SKM-1 (cell line): ENCODE measurements around the gene PDIA2.
"Not testable (repeated sequence)": the region's sequence is repeated elsewhere in the genome, so short reads cannot be mapped to it uniquely, and the experiment has no call there.

Experiments used
- DNase-seq: peaks from one replicate; lab custom pipeline; 2025; ENCODE audit not compliant: unreplicated experiment; lab: John Stamatoyannopoulos, UW

Gene PDIA2

DNA sequence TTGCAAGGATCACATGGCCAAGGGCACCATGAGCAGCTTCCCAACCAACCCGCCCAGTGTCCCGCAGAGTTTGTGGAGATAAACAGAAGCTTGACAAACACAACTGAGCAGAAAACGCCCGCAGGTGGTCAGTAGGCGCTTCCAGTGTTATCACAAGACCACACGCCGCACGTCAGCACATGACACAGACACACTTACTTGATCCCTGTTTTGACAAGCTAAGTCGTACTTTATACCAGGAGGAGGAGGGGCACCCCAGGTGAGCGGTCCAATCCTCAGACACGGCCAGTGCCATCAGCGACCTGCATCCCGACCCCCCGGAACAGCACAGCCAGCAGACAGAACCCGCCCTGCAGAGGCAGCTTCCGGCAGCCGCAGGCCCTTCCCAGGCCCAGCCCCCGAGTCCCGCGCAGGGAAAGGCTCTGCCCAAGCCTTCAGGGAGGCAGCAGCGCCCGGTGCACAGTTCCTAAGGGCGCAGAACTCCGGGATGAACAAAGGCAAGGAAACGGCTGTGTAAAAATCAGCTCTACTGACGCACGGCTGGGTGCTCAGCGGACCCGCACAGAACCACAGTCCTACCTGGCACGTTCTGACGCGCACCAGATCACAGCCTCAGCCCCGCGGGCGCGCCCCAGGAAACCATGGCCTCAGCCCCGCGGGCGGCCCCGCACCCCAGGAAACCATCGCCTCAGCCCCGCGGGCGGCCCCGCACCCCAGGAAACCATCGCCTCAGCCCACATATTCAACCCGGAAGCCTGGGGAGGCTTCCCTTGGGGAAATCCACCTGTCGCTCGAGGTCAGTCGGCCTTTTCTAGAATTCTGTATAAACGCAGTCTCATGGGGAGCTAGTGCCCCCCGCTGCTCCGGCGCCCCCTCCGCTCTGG lies 41.7 kb downstream of the PDIA2 start:
- DNase-seq = no peak

DNA sequence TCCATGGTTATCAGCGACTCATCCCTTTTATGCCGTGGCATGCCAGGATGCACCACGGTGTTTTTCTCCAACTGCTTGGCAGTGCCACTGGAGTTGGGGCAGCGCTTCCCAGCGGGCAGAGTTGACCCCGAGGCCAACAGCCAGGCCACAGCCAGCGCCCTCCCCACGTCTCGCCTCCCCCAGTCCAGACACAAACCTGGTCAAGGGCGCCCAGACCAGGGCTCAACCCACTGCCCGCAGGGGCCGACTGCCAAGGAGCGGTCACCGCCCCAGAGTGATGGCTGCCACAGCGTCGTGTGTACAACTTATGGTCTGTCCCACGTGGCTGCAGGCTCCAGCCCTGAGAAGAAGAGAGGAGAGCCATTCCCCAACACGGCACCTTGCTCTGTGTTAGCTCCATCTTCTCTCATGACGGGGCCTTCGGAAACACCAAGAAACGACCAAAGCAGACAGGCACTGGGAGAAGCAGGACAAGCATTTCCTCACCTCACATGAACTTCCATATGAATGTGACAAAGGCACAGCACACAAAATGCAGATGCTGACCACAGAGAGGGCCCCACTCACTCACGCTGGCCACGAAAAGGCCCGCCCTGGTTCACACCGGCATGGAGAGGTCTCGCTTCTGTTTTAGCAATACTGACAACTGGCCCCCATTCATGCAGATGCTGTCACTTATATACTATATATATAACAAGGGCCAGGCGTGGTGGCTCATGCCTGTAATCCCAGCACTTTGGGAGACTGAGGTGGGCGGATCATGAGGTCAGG lies 42.6 kb downstream of the PDIA2 start:
- DNase-seq = no peak

DNA sequence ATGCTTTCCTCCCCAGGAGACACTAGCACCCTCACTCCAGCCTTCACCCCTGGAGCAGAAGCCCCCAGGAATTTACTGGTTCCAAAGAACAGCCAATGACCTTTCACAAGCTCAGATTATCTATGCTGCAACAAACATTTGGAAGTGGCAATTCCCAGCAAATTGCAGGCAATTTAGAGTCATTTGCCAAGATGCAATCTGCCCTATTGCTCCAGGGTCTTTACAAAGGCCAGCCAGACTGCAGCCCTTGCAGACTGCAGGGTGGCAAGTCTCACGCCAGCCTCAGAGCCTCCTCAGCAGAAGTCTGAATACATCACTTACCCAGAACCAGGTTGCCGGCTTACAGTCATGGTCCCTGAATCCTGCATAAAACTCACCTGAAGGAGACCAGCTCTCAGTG lies 47.8 kb downstream of the PDIA2 start:
- DNase-seq = no peak

DNA sequence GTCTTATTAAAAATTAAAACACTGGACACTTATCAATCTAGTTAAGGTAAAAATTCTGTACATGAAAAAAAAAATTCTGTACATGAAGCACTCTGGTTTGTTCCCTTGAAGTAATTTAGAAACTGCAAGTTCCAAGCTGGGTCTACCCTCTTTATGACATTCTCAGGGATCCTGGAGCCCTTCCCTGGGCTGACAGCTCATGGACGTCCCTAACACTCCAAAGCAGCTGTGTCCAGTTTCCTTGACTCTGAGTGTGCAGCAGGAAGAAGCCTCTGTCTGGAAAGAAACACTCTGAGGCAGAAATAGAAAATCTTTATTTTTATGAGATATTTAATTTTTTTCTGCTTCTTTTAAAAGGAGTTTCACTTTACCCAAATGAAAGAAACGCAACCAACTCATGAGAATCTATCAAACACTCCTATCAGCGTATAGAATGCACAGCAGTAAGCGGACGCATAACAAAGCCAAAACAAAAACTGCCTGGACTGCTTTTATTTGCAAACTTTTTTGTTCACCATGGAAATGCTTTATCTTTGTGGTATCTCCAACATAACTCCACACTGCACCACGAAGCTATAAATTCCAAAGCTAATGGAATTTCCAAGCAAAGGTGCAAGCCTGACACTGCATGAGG lies 48.3 kb downstream of the PDIA2 start:
- DNase-seq = not testable (repeated sequence)

DNA sequence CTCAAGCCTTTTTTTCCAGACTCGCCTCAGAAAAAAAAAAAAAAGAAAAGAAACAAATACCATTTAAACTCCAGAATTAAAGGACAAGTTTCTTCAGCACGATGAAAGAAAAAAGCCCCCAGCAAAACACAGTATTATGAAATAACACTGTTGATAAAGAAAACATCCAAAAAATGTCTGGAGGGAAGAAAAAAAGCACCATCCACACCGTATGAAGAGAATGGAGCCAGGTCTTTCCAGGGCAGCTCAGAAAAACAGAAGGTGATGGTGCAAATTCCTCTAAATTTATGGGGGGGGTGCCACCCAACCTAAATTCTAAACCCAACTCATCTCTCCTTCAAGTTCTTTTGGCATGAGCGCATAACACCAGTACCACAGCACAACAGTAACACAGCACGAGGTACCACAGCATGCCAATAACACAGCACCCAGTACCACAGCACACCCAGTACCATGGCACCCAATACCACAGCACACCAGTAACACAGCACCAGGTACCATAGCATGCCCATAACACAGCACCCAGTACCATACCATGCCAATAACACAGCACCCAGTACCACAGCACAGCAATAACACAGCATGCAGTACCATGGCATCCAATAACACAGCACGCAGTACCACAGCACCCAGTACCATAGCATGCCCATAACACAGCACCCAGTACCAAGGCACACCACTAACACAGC lies 50.6 kb downstream of the PDIA2 start:
- DNase-seq = no peak

DNA sequence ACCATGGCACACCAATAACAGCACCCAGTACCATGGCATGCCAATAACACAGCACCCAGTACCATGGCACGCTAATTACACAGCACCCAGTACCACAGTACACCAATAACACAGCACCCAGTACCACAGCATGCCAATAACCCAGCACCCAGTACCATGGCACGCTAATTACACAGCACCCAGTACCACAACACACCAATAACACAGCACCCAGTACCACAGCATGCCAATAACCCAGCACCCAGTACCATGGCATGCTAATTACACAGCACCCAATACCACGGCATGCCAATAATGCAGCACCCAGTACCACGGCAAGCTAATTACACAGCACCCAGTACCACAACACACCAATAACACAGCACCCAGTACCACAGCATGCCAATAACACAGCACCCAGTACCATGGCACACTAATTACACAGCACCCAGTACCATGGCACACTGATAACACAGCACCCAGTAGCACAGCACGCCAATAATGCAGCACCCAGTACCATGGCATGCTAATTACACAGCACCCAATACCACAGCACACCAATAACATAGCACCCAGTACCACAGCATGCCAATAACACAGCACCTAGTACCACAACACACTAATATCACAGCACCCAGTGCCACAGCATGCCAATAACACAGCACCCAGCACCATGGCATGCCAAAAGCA lies 51.3 kb downstream of the PDIA2 start:
- DNase-seq = not testable (repeated sequence)

DNA sequence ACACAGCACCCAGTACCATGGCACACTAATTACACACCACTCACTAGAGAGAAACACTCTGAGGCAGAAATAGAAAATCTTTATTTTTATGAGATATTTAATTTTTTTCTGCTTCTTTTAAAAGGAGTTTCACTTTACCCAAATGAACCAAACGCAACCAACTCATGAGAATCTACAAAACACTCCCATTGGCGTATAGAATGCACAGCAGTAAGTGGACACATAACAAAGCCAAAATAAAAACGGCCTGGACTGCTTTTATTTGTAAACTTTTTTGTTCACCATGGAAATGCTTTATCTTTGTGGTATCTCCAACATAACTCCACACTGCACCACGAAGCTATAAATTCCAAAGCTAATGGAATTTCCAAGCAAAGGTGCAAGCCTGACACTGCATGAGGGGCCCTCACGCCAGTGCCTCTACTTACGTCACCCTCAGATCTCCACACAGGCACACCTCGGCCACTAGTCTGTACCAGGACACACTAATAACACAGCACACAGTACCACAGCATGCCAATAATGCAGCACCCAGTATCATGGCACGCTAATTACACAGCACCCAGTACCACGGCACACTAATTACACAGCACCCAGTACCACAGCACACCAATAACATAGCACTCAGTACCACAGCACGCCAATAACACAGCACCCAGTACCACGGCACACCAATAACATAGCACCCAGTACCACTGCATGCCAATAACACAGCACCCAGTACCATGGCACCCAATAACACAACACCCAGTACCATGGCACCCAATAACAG lies 52.1 kb downstream of the PDIA2 start:
- not testable (repeated sequence) for DNase-seq

DNA sequence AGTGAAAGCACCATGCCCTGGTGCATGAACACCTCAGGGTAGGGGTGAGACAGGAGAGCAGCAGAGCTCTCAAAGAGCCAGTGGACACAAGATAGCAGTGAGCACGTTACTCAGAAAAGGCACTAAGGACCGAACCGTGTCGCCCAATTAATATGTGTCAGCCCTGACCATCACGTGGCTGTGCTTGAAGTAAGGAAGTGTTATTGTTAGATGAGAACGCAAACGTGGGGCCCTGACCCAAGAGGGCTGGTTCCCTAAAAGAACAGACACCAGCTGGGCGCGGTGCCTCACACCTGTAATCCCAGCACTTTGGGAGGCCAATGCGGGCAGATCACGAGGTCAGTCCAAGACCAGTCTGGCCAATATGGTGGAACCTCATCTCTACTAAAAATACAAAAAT lies 53.3 kb downstream of the PDIA2 start:
- DNase-seq = no peak
